ENCODE measurements around the gene GET4. TPM values are rescaled to one million over a fixed set of nuclear protein-coding genes. Genes with fewer than 3 reads are reported as not detected.

GET4 gene
- total RNA-seq, 3 donors from 2014 or later (not counting 1 experiment from before 2014, with no cell fraction given), result 69.3 to 81.6 (median 73.2) TPM

GRCh38 chr7:931871-932650 lies 55.7 kb downstream of the GET4 start:
- Mint-ChIP-seq H3K27me3 (ENCODE audit: low read depth in 2 of 2) (no peaks in the 10 kb centered on the region), H3K36me3 (no peaks in the 10 kb centered on the region), H3K4me3 (no peak overlapping the region), H3K4me1 (peaks cover 31 to 46% of the 10 kb centered on the region in 2 donors), H3K9me3 (no peaks in the 10 kb centered on the region), H3K27ac (peak overlapping the region; percentile 64 to 87)
- intact Hi-C loops (cut with micrococcal nuclease), result no loop called here
- Histone ChIP-seq H3K36me3 (ENCODE audit: control insufficient read depth, insufficient read depth, low read length) (peaks cover 5% of the 10 kb centered on the region), H3K9me3 (ENCODE audit: control insufficient read depth, insufficient read depth, low read length) (no peaks in the 10 kb centered on the region), H3K4me1 (ENCODE audit: control insufficient read depth, insufficient read depth, low read length) (peaks cover 71% of the 10 kb centered on the region), H3K27me3 (ENCODE audit: control insufficient read depth, insufficient read depth, low read length) (no peaks in the 10 kb centered on the region), H3K4me3 (ENCODE audit: low read length) (no peak overlapping the region), H3K27ac (ENCODE audit: low read length) (no peak overlapping the region)
- WGBS (ENCODE audit: insufficient coverage), result 97% methylated on average over 21 of the region's 21 CpGs
- ATAC-seq (no peak), DNase-seq (no peak)
- no peak for TF ChIP-seq CTCF (IDR thresholded peaks at IDR 0.05)

- H3K4me3 ChIP-seq (ENCODE audit: low read length), result no peak overlapping the region
- no peak for DNase-seq
Observed at GRCh38 chr7:932651-932975, 56.3 kb downstream of the GET4 start.

GRCh38 chr7:934469-935163 lies 58.3 kb downstream of the GET4 start:
- no peak for ATAC-seq
- no peaks in the 10 kb centered on the region for H3K36me3 Mint-ChIP-seq
- peaks cover 9% of the 10 kb centered on the region for H3K36me3 ChIP-seq (ENCODE audit: control insufficient read depth, insufficient read depth, low read length)
- no peak for TF ChIP-seq CTCF (IDR thresholded peaks at IDR 0.05)
- no peak overlapping the region for H3K27ac ChIP-seq (ENCODE audit: low read length)
- no peak overlapping the region for H3K4me3 Mint-ChIP-seq
- H3K27ac Mint-ChIP-seq, result no peak overlapping the region
- H3K4me1 ChIP-seq (ENCODE audit: control insufficient read depth, insufficient read depth, low read length), result peaks cover 55% of the 10 kb centered on the region
- no peaks in the 10 kb centered on the region for H3K9me3 Mint-ChIP-seq
- no peak for DNase-seq
- intact Hi-C loops (cut with micrococcal nuclease), result no loop called here
- H3K9me3 ChIP-seq (ENCODE audit: control insufficient read depth, insufficient read depth, low read length), result no peaks in the 10 kb centered on the region
- 92% methylated on average over 34 of the region's 34 CpGs for WGBS (ENCODE audit: insufficient coverage)
- H3K4me1 Mint-ChIP-seq, result peaks cover 14 to 37% of the 10 kb centered on the region in 2 donors
- no peaks in the 10 kb centered on the region for H3K27me3 Mint-ChIP-seq (ENCODE audit: low read depth in 2 of 2)
- no peak overlapping the region for H3K4me3 ChIP-seq (ENCODE audit: low read length)
- H3K27me3 ChIP-seq (ENCODE audit: control insufficient read depth, insufficient read depth, low read length), result no peaks in the 10 kb centered on the region

More at GRCh38 chr7:932651-932975, 56.3 kb downstream of the GET4 start:
- H3K27me3 ChIP-seq (ENCODE audit: control insufficient read depth, insufficient read depth, low read length), result no peaks in the 10 kb centered on the region
- H3K9me3 ChIP-seq (ENCODE audit: control insufficient read depth, insufficient read depth, low read length), result no peaks in the 10 kb centered on the region
- intact Hi-C loops (cut with micrococcal nuclease), result no loop called here
- Mint-ChIP-seq H3K36me3 (no peaks in the 10 kb centered on the region), H3K27me3 (ENCODE audit: low read depth in 2 of 2) (no peaks in the 10 kb centered on the region), H3K9me3 (no peaks in the 10 kb centered on the region), H3K4me1 (peaks cover 25 to 42% of the 10 kb centered on the region in 2 donors), H3K4me3 (no peak overlapping the region), H3K27ac (peak overlapping the region in 1 of 2 donors; percentile 64)
- H3K27ac ChIP-seq (ENCODE audit: low read length), result no peak overlapping the region
- ATAC-seq, result no peak
- H3K4me1 ChIP-seq (ENCODE audit: control insufficient read depth, insufficient read depth, low read length), result peaks cover 66% of the 10 kb centered on the region
- 97% methylated on average over 11 of the region's 11 CpGs for WGBS (ENCODE audit: insufficient coverage)
- TF ChIP-seq CTCF (IDR thresholded peaks at IDR 0.05), result no peak
- peaks cover 5% of the 10 kb centered on the region for H3K36me3 ChIP-seq (ENCODE audit: control insufficient read depth, insufficient read depth, low read length)

Measured in natural killer cell (primary cell).